Measurements from ENCODE around the gene PCGF3.

DNA sequence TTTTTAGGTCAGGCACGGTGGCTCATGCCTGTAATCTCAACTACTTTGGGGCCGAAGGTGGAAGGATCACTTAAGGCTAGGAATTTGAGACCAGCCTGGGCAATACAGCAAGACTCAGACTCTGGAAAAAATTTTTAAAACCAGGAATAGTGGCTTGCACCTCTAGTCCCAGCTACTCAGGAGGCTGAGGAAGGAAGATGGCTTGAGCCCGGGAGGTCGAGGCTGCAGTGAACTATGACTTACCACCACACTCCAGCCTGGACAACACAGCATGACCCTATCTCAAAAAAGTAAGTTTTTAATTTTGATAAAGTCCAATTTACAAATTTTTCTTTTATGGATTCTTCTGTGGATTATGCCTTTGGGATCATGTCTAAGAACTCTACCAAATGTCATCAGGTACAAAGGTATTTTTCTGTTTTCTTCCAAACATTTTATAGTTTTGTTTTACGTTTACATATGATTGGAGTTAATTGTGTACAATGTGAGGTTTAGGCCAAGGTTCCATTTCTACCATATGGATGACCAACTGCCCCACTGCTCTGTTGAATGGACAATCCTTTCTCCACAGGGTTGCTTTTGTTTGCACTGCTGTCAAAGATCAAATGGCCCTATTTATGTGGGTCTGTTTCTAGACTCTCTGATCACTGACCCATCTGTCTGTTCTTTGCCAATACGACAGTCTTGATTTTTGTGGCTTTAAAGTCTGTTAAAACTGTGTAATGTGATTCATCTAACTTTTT is 72.1 kb downstream of the PCGF3 start:
- TF ChIP-seq, protein P1, sequence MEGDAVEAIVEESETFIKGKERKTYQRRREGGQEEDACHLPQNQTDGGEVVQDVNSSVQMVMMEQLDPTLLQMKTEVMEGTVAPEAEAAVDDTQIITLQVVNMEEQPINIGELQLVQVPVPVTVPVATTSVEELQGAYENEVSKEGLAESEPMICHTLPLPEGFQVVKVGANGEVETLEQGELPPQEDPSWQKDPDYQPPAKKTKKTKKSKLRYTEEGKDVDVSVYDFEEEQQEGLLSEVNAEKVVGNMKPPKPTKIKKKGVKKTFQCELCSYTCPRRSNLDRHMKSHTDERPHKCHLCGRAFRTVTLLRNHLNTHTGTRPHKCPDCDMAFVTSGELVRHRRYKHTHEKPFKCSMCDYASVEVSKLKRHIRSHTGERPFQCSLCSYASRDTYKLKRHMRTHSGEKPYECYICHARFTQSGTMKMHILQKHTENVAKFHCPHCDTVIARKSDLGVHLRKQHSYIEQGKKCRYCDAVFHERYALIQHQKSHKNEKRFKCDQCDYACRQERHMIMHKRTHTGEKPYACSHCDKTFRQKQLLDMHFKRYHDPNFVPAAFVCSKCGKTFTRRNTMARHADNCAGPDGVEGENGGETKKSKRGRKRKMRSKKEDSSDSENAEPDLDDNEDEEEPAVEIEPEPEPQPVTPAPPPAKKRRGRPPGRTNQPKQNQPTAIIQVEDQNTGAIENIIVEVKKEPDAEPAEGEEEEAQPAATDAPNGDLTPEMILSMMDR (IDR thresholded peaks at IDR 0.05): no peak
- TF ChIP-seq POLR2A (IDR thresholded peaks at IDR 0.05): no peak

All from uterus (tissue), 2 donors.